Thyroid gland (tissue), 4 donors: Measurements from ENCODE around the gene PMS1.

Experiments used
- CTCF ChIP-seq, 6 experiments: fragments of 200-600 bp in 3 of 6; fragments of 450-650 bp in 3 of 6; sonication (generic) in 3 of 6; IDR thresholded peaks; one replicate each; pipeline ENCODE4 v1.5.1; 2016 to 2019; ENCODE audit warnings: antibody characterized with exemption in 6 of 6, mild to moderate bottlenecking in 2 of 6, inconsistent platforms in 1 of 6, moderate library complexity in 1 of 6
- POLR2A ChIP-seq, 2 donors: fragments of 450-650 bp; IDR thresholded peaks; one replicate each; pipeline ENCODE4 v1.6.1; 2017; ENCODE audit warnings: antibody characterized with exemption in 2 of 2, mild to moderate bottlenecking in 2 of 2, moderate library complexity in 1 of 2

- no peak for TF ChIP-seq POLR2A (IDR thresholded peaks at IDR 0.05)
- no peak for TF ChIP-seq CTCF (IDR thresholded peaks at IDR 0.05)
Observed at GRCh38 chr2:189913821-189914220, 129.6 kb downstream of the PMS1 start.
